K562 (cell line): ENCODE results near the gene COP1. TPM values are rescaled to one million over a fixed set of nuclear protein-coding genes. Genes with fewer than 3 reads are reported as not detected.

ENCODE experiments used
- ATAC-seq: fragments of 200-7000 bp; cut with Tn5 transposase; 3 replicates; pipeline ENCODE4 v1.9.1; 2020; ENCODE audit warnings: moderate library complexity
- BruUV-seq: library from RNA; stranded (reverse); fragments of 400-500 nt; replicated peaks from 2 replicates; lab custom pipeline; 2021; lab: Mats Ljungman, UMichigan
- CTCF ChIA-PET: fragments of 300-600 bp; formaldehyde crosslinking; extraction: SDS; loops from one replicate; lab custom pipeline; 2021; ENCODE audit warnings: low intra/inter-chr PET ratio; lab: Yijun Ruan, JAX
- POLR2A ChIA-PET: fragments of 300-600, 350-650 bp; sonication (Branson Sonifier 250); formaldehyde crosslinking; extraction: SDS; loops from one replicate; lab custom pipeline; 2021; ENCODE audit warnings: antibody characterized with exemption, inconsistent platforms; lab: Yijun Ruan, JAX
- DNase-seq, 4 experiments: peaks; one replicate each; pipeline versions ENCODE4 v3.0.0 to v3.0.0-alpha.2; 2011 to 2018; ENCODE audit warnings: low spot score in 3 of 4, mixed read lengths in 3 of 4; ENCODE audit errors: extremely low read depth in 1 of 4
- FAIRE-seq: peaks from 2 replicates; lab custom pipeline; 2011; peaks lifted over from hg19 to GRCh38; lab: Jason Lieb, UNC
- H2AFZ ChIP-seq: 2 replicates; pipeline ENCODE4 v1.6.0; 2011; ENCODE audit warnings: low read depth, low read length, control low read depth, inconsistent platforms
- H3K27ac ChIP-seq: fragments of 200-600 bp; 3 replicates; pipeline ENCODE4 v1.8.0; 2011; ENCODE audit warnings: low read depth, mild to moderate bottlenecking, control low read depth, inconsistent platforms, low read length, moderate library complexity, mixed read lengths; ENCODE audit errors: extremely low read depth
- H3K27me3 ChIP-seq, 2 experiments: fragments of 300-600 bp in 1 of 2; 2 replicates in 1 of 2; 3 replicates in 1 of 2; pipeline versions ENCODE4 v1.6.0 to v1.8.0; 2011; ENCODE audit warnings: inconsistent platforms in 2 of 2, low read length in 2 of 2, mild to moderate bottlenecking in 1 of 2, mixed read lengths in 1 of 2, moderate library complexity in 1 of 2; ENCODE audit not compliant: control insufficient read depth in 2 of 2, insufficient read depth in 2 of 2
- H3K36me3 ChIP-seq: fragments of 300-600 bp; 3 replicates; pipeline ENCODE4 v1.8.0; 2011; ENCODE audit warnings: mild to moderate bottlenecking, low read length, inconsistent platforms; ENCODE audit not compliant: control insufficient read depth, insufficient read depth
- H3K4me1 ChIP-seq, 2 experiments: fragments of 200-600 bp in 1 of 2; replicated peaks in 1 of 2; 2 replicates in 1 of 2; 3 replicates in 1 of 2; pipeline versions ENCODE4 v1.5.1 to v1.8.0; 2011; ENCODE audit warnings: inconsistent platforms in 2 of 2, low read length in 2 of 2, mild to moderate bottlenecking in 1 of 2, mixed read lengths in 1 of 2, moderate library complexity in 1 of 2; ENCODE audit not compliant: control insufficient read depth in 2 of 2, insufficient read depth in 2 of 2
- H3K4me2 ChIP-seq: 2 replicates; pipeline ENCODE4 v1.6.1; 2011; ENCODE audit warnings: low read length, control low read depth, inconsistent platforms, mixed read lengths; ENCODE audit not compliant: insufficient read depth
- H3K4me3 ChIP-seq: fragments of 200-600 bp; sonication (generic), shearing (Covaris generic); 2 replicates; pipeline ENCODE4 v1.5.1; 2016; ENCODE audit warnings: control low read depth, inconsistent platforms
- H3K79me2 ChIP-seq: fragments of 200-600 bp; 3 replicates; pipeline ENCODE4 v1.8.0; 2011; ENCODE audit warnings: low read length, inconsistent platforms; ENCODE audit not compliant: control insufficient read depth, insufficient read depth
- H3K9ac ChIP-seq, 2 experiments: 2 replicates each; pipeline versions ENCODE4 v1.6.0 to v1.6.1; 2011; ENCODE audit warnings: low read depth in 2 of 2, low read length in 2 of 2, control low read depth in 1 of 2, inconsistent platforms in 1 of 2, mild to moderate bottlenecking in 1 of 2, mixed read lengths in 1 of 2; ENCODE audit not compliant: insufficient read depth in 1 of 2
- H3K9me1 ChIP-seq: one replicate; pipeline ENCODE4 v1.6.0; 2011; ENCODE audit warnings: inconsistent platforms, mild to moderate bottlenecking, low read length, moderate library complexity; ENCODE audit not compliant: control insufficient read depth, insufficient read depth
- H3K9me3 ChIP-seq: replicated peaks from 2 replicates; pipeline ENCODE4 v1.5.1; 2011; ENCODE audit warnings: low read depth, low read length, inconsistent platforms; ENCODE audit not compliant: control insufficient read depth, insufficient read depth
- H4K20me1 ChIP-seq: replicated peaks from 2 replicates; pipeline ENCODE4 v1.6.1; 2011; ENCODE audit warnings: low read length, inconsistent platforms, mixed read lengths; ENCODE audit not compliant: control insufficient read depth, insufficient read depth
- CBX3 ChIP-seq, 2 experiments: IDR thresholded peaks; 1 replicate in 1 of 2; 2 replicates in 1 of 2; pipeline ENCODE4 v1.6.1; 2012; ENCODE audit warnings: inconsistent platforms in 2 of 2, low read length in 2 of 2, borderline replicate concordance in 1 of 2, control low read depth in 1 of 2
- CBX5 ChIP-seq: IDR thresholded peaks from 2 replicates; pipeline ENCODE4 v1.6.1; 2014; ENCODE audit warnings: low read depth, borderline replicate concordance
- HMG20A ChIP-seq: fragments of 450-650 bp; formaldehyde crosslinking; conservative IDR thresholded peaks from 2 replicates; pipeline ENCODE4 v1.4.0; 2020; ENCODE audit warnings: mild to moderate bottlenecking, mixed read lengths
- ZBTB8A ChIP-seq: fragments of 450-650 bp; IDR thresholded peaks from 2 replicates; pipeline ENCODE4 v1.6.1; 2018; ENCODE audit warnings: mild to moderate bottlenecking, moderate library complexity; ENCODE audit not compliant: partially characterized antibody
- ZNF217 ChIP-seq: sonication (generic); formaldehyde crosslinking; IDR thresholded peaks from 2 replicates; pipeline ENCODE4 v1.8.0; 2022; ENCODE audit warnings: mild to moderate bottlenecking, missing genetic modification reagents
- ZNF778 ChIP-seq: fragments of 450-650 bp; formaldehyde crosslinking; IDR thresholded peaks from 2 replicates; pipeline ENCODE4 v1.4.0; 2020; ENCODE audit warnings: mild to moderate bottlenecking, moderate library complexity
- WGBS: fragments of 100-300 bp; shearing (Covaris generic); methylation state at CpG from one replicate; pipeline ENCODE4 v1.1.6; 2016; ENCODE audit warnings: low coverage, mixed read lengths; ENCODE audit not compliant: insufficient coverage; ENCODE audit errors: missing lambda C conversion rate; 5-methylcytosine and 5-hydroxymethylcytosine counted together
- in situ Hi-C: fragments of 300-500 bp; cut with MboI; formaldehyde crosslinking; loops from 4 replicates; pipeline ENCODE4 v1.15.0; 2018; ENCODE audit warnings: inconsistent platforms, mixed read lengths
- intact Hi-C: fragments of 100-400 bp; cut with micrococcal nuclease; formaldehyde crosslinking; loops from 2 replicates; pipeline ENCODE4 v1.14.2; 2022
- polyA plus RNA-seq, 8 experiments: library from polyadenylated mRNA; depleted of rRNA in 4 of 8; stranded (reverse) in 5 of 8; unstranded in 3 of 8; fragments of >200 nt; fragmentation: Nextera tagmentation in 2 of 8; fragmentation: Illumina TruSeq in 1 of 8; extraction: Ambion mirVana in 2 of 8; extraction: Trizol in 1 of 8; gene quantifications; 2 replicates each; pipeline versions ENCODE4 v1.2.1 to v1.2.3, GENCODE V29; 2011 to 2014; ENCODE audit warnings: inconsistent platforms in 1 of 8, missing spikeins in 1 of 8
- total RNA-seq, 7 experiments: library from RNA; depleted of rRNA in 6 of 7; stranded (reverse); fragments of >200 nt in 6 of 7; fragmentation: Illumina TruSeq in 2 of 7; extraction: Trizol in 2 of 7; gene quantifications; 2 replicates each; pipeline versions ENCODE4 v1.2.1 to v1.2.3, GENCODE V29; 2011 to 2021; ENCODE audit warnings: low replicate concordance in 1 of 7
- TF ChIP-seq, protein P1 (sequence below): fragments of 450-650 bp; IDR thresholded peaks from 2 replicates; pipeline ENCODE4 v1.6.1; 2018; ENCODE audit warnings: mild to moderate bottlenecking, low read depth; ENCODE audit not compliant: partially characterized antibody

COP1 gene
- total and polyA plus RNA-seq, 9 of the 15 experiments (the other 6 are each of a cell fraction or from before 2014, with no cell fraction given), result 25.8 to 77.7 (median 58.6) TPM

DNA sequence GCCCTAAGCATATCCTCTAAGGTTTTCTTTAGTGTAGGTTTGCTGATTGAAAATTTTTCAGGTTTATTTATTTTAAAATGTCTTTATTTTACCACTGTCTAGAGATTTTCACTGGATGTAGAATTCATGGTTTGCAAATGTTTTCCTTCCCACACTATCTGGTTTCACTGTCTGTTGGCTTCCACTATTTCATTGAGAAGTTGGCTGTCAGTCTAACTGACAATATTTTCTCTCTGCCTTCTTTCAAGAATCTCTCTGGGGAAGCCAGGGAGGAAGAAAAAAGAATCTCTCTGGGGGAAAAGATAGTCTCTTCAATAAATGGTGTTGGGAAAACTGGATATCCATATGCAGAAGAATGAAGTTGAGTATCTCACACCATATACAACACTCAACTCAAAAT lies 226.0 kb downstream of the COP1 start:
- no peak overlapping the region for H3K27ac ChIP-seq
- H3K4me3 ChIP-seq, result no peak overlapping the region
- in situ Hi-C loops (no loop called here), intact Hi-C loops (no loop called here)
- H3K79me2 ChIP-seq, result no peaks in the 10 kb centered on the region
- no TSS peak for BruUV-seq
- ChIA-PET POLR2A (no interaction called here), CTCF (no interaction called here)
- TF ChIP-seq ZNF778 (no peak), CBX3 (IDR thresholded peaks at IDR 0.05; ENCODE audit: borderline replicate concordance in 1 of 2, low read length in 2 of 2) (peak in 1 of 2 experiments; percentile 79; a peak in 2 of 3 replicates), CBX5 (peak; percentile 64; the same call in 1 of the 2 replicates)
- TF ChIP-seq, protein P1, sequence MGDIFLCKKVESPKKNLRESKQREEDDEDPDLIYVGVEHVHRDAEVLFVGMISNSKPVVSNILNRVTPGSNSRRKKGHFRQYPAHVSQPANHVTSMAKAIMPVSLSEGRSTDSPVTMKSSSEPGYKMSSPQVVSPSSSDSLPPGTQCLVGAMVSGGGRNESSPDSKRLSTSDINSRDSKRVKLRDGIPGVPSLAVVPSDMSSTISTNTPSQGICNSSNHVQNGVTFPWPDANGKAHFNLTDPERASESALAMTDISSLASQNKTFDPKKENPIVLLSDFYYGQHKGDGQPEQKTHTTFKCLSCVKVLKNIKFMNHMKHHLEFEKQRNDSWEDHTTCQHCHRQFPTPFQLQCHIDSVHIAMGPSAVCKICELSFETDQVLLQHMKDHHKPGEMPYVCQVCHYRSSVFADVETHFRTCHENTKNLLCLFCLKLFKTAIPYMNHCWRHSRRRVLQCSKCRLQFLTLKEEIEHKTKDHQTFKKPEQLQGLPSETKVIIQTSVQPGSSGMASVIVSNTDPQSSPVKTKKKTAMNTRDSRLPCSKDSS, result peak; percentile 16
- no peaks in the 10 kb centered on the region for H3K9me1 ChIP-seq
- DNase-seq, result no peak
- H3K4me1 ChIP-seq, result no peaks in the 10 kb centered on the region
- ATAC-seq, result no peak
- no peak for FAIRE-seq
- no peaks in the 10 kb centered on the region for H4K20me1 ChIP-seq
- peaks cover 36% of the 10 kb centered on the region; the same call in 2 of the 3 replicates for H3K36me3 ChIP-seq
- H3K27me3 ChIP-seq, result no peaks in the 10 kb centered on the region
- H3K4me2 ChIP-seq, result no peak overlapping the region
- H3K9me3 ChIP-seq, result 0 out of 2 replicates have a peak, but pooled peaks cover 9% of the 10 kb centered on the region
- no peak overlapping the region for H2AFZ ChIP-seq
- H3K9ac ChIP-seq, result no peak overlapping the region

DNA sequence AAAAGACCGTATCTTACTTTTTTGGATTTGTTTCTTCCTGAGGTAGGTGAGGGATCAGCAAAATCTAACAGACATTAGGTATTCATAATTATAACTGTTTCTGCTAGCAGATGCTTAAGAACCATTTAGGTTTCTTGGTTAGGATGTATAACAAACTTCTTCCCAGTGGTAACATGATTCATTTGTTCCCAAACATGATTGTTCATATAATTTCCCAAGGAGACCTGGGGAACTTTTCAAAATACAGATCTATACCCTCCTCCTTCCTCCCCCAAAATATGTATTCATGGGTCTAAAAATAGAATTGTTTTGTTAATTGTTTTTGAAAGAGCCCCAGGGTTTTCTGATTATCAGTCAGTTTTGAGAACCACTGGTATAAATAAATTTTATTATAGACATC lies 228.2 kb downstream of the COP1 start:
- ATAC-seq (no peak), DNase-seq (no peak), FAIRE-seq (no peak)
- H2AFZ ChIP-seq, result no peak overlapping the region
- TF ChIP-seq HMG20A (CRISPR knock-in tag), result no peak
- TF ChIP-seq ZNF217 (CRISPR knock-in tag), result no peak
- no peak for TF ChIP-seq ZBTB8A
- 100% methylated on average over 1 of the region's 1 CpG for WGBS
- ChIA-PET POLR2A (interaction anchor here (1.6 kb wide), 1 partner anchor 19 kb away, joined by 5 read pairs; no protein-coding TSS in a partner anchor), CTCF (no interaction called here)
- no peaks in the 10 kb centered on the region for H3K79me2 ChIP-seq
- no peaks in the 10 kb centered on the region for H3K4me1 ChIP-seq
- H3K4me2 ChIP-seq, result no peak overlapping the region
- H3K9me1 ChIP-seq, result no peaks in the 10 kb centered on the region
- 0 out of 2 replicates have a peak, but pooled peaks cover 5% of the 10 kb centered on the region for H3K9me3 ChIP-seq
- no peak overlapping the region for H3K27ac ChIP-seq
- no peak overlapping the region for H3K4me3 ChIP-seq
- intact Hi-C loops (no loop called here), in situ Hi-C loops (no loop called here)
- H3K9ac ChIP-seq, result no peak overlapping the region
- H3K27me3 ChIP-seq, result no peaks in the 10 kb centered on the region
- H4K20me1 ChIP-seq, result no peaks in the 10 kb centered on the region
- H3K36me3 ChIP-seq, result peaks cover 20% of the 10 kb centered on the region; the same call in 2 of the 3 replicates
- BruUV-seq, result no TSS peak
